ENCODE measurements around the gene COL19A1.
"Not testable (repeated sequence)": the region's sequence is repeated elsewhere in the genome, so short reads cannot be mapped to it uniquely, and the experiment has no call there.

The COL19A1 gene

GRCh38 chr6:69893266-69893665 is 26.9 kb downstream of the COL19A1 start:
- H3K9me3 ChIP-seq (ENCODE audit: control insufficient read depth in 1 of 2, low read length in 2 of 2); H3K36me3 ChIP-seq (ENCODE audit: control insufficient read depth in 1 of 2, insufficient read depth in 2 of 2, low read length in 2 of 2); H3K4me1 ChIP-seq (ENCODE audit: control insufficient read depth in 1 of 2, insufficient read depth in 2 of 2, low read length in 2 of 2); H3K27ac ChIP-seq (ENCODE audit: low read depth, low read length); H3K9ac ChIP-seq (ENCODE audit: low read depth in 1 of 2, low read length in 2 of 2); H3K4me3 ChIP-seq (ENCODE audit: low read depth in 1 of 2, low read length in 2 of 2); H3K27me3 ChIP-seq (ENCODE audit: control insufficient read depth in 1 of 2, insufficient read depth in 2 of 2, low read length in 2 of 2): not testable (repeated sequence)

- no peak overlapping the region for H3K27ac ChIP-seq (ENCODE audit: low read depth, low read length)
Measured at GRCh38 chr6:69894578-69895347, 28.4 kb downstream of the COL19A1 start.

DNA sequence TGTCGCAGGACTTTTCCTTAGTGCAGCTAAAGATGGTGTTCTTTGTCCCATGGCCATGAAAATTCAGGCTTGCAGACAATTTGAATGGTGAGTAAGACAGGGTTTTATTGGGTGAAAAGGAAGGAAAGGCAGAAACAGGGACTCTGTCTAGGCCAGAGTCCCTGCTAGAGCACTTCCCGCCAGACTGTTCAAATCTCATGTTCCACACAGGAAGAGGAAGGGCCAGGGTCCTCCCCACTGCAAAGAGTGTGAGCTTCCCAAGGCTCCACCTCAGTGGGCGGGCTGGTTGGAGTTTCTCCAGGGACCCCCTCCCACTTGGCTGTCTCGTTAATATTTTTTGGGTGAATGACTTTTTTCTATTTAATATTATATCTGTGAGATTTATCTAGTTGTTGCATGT is 29.0 kb downstream of the COL19A1 start:
- no peaks in the 10 kb centered on the region for H3K27me3 ChIP-seq (ENCODE audit: control insufficient read depth in 1 of 2, insufficient read depth in 2 of 2, low read length in 2 of 2)
- H3K9me3 ChIP-seq (ENCODE audit: control insufficient read depth in 1 of 2, low read length in 2 of 2) = no peaks in the 10 kb centered on the region
- no peak overlapping the region for H3K4me3 ChIP-seq (ENCODE audit: low read depth in 1 of 2, low read length in 2 of 2)
- H3K27ac ChIP-seq (ENCODE audit: low read depth, low read length) = no peak overlapping the region
- H3K4me1 ChIP-seq (ENCODE audit: control insufficient read depth in 1 of 2, insufficient read depth in 2 of 2, low read length in 2 of 2) = no peaks in the 10 kb centered on the region
- H3K9ac ChIP-seq (ENCODE audit: low read depth in 1 of 2, low read length in 2 of 2) = no peak overlapping the region
- H3K36me3 ChIP-seq (ENCODE audit: control insufficient read depth in 1 of 2, insufficient read depth in 2 of 2, low read length in 2 of 2) = no peaks in the 10 kb centered on the region

More at GRCh38 chr6:69894578-69895347, 28.4 kb downstream of the COL19A1 start:
- H3K9me3 ChIP-seq (ENCODE audit: control insufficient read depth in 1 of 2, low read length in 2 of 2) = no peaks in the 10 kb centered on the region
- no peak overlapping the region for H3K9ac ChIP-seq (ENCODE audit: low read depth in 1 of 2, low read length in 2 of 2)
- no peaks in the 10 kb centered on the region for H3K27me3 ChIP-seq (ENCODE audit: control insufficient read depth in 1 of 2, insufficient read depth in 2 of 2, low read length in 2 of 2)
- no peaks in the 10 kb centered on the region for H3K36me3 ChIP-seq (ENCODE audit: control insufficient read depth in 1 of 2, insufficient read depth in 2 of 2, low read length in 2 of 2)
- H3K4me1 ChIP-seq (ENCODE audit: control insufficient read depth in 1 of 2, insufficient read depth in 2 of 2, low read length in 2 of 2) = no peaks in the 10 kb centered on the region
- no peak overlapping the region for H3K4me3 ChIP-seq (ENCODE audit: low read depth in 1 of 2, low read length in 2 of 2)

- H3K9ac ChIP-seq (ENCODE audit: low read depth in 1 of 2, low read length in 2 of 2) = no peak overlapping the region
- H3K36me3 ChIP-seq (ENCODE audit: control insufficient read depth in 1 of 2, insufficient read depth in 2 of 2, low read length in 2 of 2) = no peaks in the 10 kb centered on the region
- H3K4me1 ChIP-seq (ENCODE audit: control insufficient read depth in 1 of 2, insufficient read depth in 2 of 2, low read length in 2 of 2) = no peaks in the 10 kb centered on the region
- H3K27ac ChIP-seq (ENCODE audit: low read depth, low read length) = no peak overlapping the region
- H3K9me3 ChIP-seq (ENCODE audit: control insufficient read depth in 1 of 2, low read length in 2 of 2) = no peaks in the 10 kb centered on the region
- H3K4me3 ChIP-seq (ENCODE audit: low read depth in 1 of 2, low read length in 2 of 2) = no peak overlapping the region
- no peaks in the 10 kb centered on the region for H3K27me3 ChIP-seq (ENCODE audit: control insufficient read depth in 1 of 2, insufficient read depth in 2 of 2, low read length in 2 of 2)
Measured at GRCh38 chr6:69900869-69901268, 34.5 kb downstream of the COL19A1 start.

GRCh38 chr6:69901361-69901760 is 35.0 kb downstream of the COL19A1 start:
- Histone ChIP-seq H3K4me1 (ENCODE audit: control insufficient read depth in 1 of 2, insufficient read depth in 2 of 2, low read length in 2 of 2) (no peaks in the 10 kb centered on the region), H3K36me3 (ENCODE audit: control insufficient read depth in 1 of 2, insufficient read depth in 2 of 2, low read length in 2 of 2) (no peaks in the 10 kb centered on the region), H3K9ac (ENCODE audit: low read depth in 1 of 2, low read length in 2 of 2) (no peak overlapping the region), H3K27ac (ENCODE audit: low read depth, low read length) (no peak overlapping the region), H3K4me3 (ENCODE audit: low read depth in 1 of 2, low read length in 2 of 2) (no peak overlapping the region), H3K9me3 (ENCODE audit: control insufficient read depth in 1 of 2, low read length in 2 of 2) (no peaks in the 10 kb centered on the region), H3K27me3 (ENCODE audit: control insufficient read depth in 1 of 2, insufficient read depth in 2 of 2, low read length in 2 of 2) (no peaks in the 10 kb centered on the region)

GRCh38 chr6:69907981-69908498 is 41.7 kb downstream of the COL19A1 start:
- Histone ChIP-seq H3K27me3 (ENCODE audit: control insufficient read depth in 1 of 2, insufficient read depth in 2 of 2, low read length in 2 of 2) (no peaks in the 10 kb centered on the region), H3K36me3 (ENCODE audit: control insufficient read depth in 1 of 2, insufficient read depth in 2 of 2, low read length in 2 of 2) (no peaks in the 10 kb centered on the region), H3K9ac (ENCODE audit: low read depth in 1 of 2, low read length in 2 of 2) (no peak overlapping the region), H3K4me3 (ENCODE audit: low read depth in 1 of 2, low read length in 2 of 2) (no peak overlapping the region), H3K27ac (ENCODE audit: low read depth, low read length) (no peak overlapping the region), H3K4me1 (ENCODE audit: control insufficient read depth in 1 of 2, insufficient read depth in 2 of 2, low read length in 2 of 2) (no peaks in the 10 kb centered on the region), H3K9me3 (ENCODE audit: control insufficient read depth in 1 of 2, low read length in 2 of 2) (no peaks in the 10 kb centered on the region)

- H3K4me1 ChIP-seq (ENCODE audit: control insufficient read depth in 1 of 2, insufficient read depth in 2 of 2, low read length in 2 of 2) = no peaks in the 10 kb centered on the region
- no peaks in the 10 kb centered on the region for H3K9me3 ChIP-seq (ENCODE audit: control insufficient read depth in 1 of 2, low read length in 2 of 2)
- no peaks in the 10 kb centered on the region for H3K27me3 ChIP-seq (ENCODE audit: control insufficient read depth in 1 of 2, insufficient read depth in 2 of 2, low read length in 2 of 2)
- no peak overlapping the region for H3K9ac ChIP-seq (ENCODE audit: low read depth in 1 of 2, low read length in 2 of 2)
- no peak overlapping the region for H3K27ac ChIP-seq (ENCODE audit: low read depth, low read length)
- H3K4me3 ChIP-seq (ENCODE audit: low read depth in 1 of 2, low read length in 2 of 2) = no peak overlapping the region
- H3K36me3 ChIP-seq (ENCODE audit: control insufficient read depth in 1 of 2, insufficient read depth in 2 of 2, low read length in 2 of 2) = no peaks in the 10 kb centered on the region
Measured at GRCh38 chr6:69913361-69913760, 47.0 kb downstream of the COL19A1 start.

DNA sequence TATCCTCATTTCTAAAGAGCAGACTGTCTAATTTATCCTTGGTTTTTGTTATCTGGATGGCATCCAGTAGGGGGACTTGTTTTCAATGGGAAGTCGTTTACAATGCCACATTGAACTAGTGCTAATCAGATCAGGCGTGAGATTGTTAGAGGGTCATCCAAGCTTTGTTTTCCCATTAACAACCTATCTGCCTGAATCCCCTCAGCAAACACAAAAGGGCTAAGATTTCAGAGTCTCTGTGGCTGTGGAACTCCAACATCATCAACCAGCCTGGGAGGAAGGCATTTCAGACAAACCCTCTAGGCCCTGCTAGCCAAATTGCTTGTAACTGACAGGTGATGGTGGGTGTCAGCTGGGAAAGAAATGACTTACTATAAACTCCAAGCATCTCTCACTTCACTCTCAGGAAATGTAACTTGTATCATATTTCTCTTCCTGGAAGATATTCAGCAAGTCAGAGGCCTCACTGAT is 47.7 kb downstream of the COL19A1 start:
- Histone ChIP-seq H3K4me3 (ENCODE audit: low read depth in 1 of 2, low read length in 2 of 2) (no peak overlapping the region), H3K27me3 (ENCODE audit: control insufficient read depth in 1 of 2, insufficient read depth in 2 of 2, low read length in 2 of 2) (no peaks in the 10 kb centered on the region), H3K9me3 (ENCODE audit: control insufficient read depth in 1 of 2, low read length in 2 of 2) (no peaks in the 10 kb centered on the region), H3K4me1 (ENCODE audit: control insufficient read depth in 1 of 2, insufficient read depth in 2 of 2, low read length in 2 of 2) (no peaks in the 10 kb centered on the region), H3K27ac (ENCODE audit: low read depth, low read length) (no peak overlapping the region), H3K9ac (ENCODE audit: low read depth in 1 of 2, low read length in 2 of 2) (no peak overlapping the region), H3K36me3 (ENCODE audit: control insufficient read depth in 1 of 2, insufficient read depth in 2 of 2, low read length in 2 of 2) (no peaks in the 10 kb centered on the region)

DNA sequence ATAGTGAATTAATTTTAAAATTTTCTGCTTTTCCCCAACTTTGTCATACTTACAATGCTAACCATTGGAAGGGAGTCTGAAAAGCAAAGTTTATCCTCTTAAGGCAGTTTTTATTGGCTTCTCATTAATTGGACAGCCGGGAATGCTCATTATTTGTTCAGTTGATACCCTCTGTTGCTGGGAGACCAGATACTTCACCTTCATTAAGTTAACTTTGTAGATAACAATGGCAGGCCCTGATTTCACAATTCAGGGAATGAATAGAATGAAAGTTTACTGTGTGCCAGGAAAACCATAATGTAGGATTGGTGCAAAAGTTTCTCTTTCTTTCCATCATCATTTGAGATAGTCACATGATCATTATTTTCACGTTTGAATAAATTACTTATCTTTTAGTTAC is 49.0 kb downstream of the COL19A1 start:
- H3K9ac ChIP-seq (ENCODE audit: low read depth in 1 of 2, low read length in 2 of 2) = no peak overlapping the region

DNA sequence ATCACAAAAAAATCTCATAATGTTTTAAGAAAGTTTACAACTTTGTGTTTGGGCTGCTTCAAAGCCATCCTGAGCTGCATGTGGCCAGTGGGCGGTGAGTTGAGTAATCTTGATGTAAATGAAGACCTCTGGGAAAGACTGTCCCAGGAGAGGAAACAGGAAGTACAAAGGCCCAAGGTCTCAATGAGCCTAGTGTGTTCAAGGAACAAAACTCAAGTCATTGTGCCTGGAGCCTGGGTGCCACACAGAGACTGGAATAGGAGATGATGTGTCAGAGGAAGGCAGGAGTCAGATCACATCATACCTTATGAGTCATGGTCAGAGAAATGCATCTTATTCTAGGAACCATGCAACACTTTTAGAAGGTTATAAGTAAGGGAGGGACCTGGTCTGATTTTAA is 51.5 kb downstream of the COL19A1 start:
- Histone ChIP-seq H3K4me3 (ENCODE audit: low read depth in 1 of 2, low read length in 2 of 2) (no peak overlapping the region), H3K36me3 (ENCODE audit: control insufficient read depth in 1 of 2, insufficient read depth in 2 of 2, low read length in 2 of 2) (no peaks in the 10 kb centered on the region), H3K27ac (ENCODE audit: low read depth, low read length) (no peak overlapping the region), H3K9me3 (ENCODE audit: control insufficient read depth in 1 of 2, low read length in 2 of 2) (no peaks in the 10 kb centered on the region), H3K4me1 (ENCODE audit: control insufficient read depth in 1 of 2, insufficient read depth in 2 of 2, low read length in 2 of 2) (no peaks in the 10 kb centered on the region), H3K27me3 (ENCODE audit: control insufficient read depth in 1 of 2, insufficient read depth in 2 of 2, low read length in 2 of 2) (no peaks in the 10 kb centered on the region), H3K9ac (ENCODE audit: low read depth in 1 of 2, low read length in 2 of 2) (no peak overlapping the region)

More for the DNA sequence above, 49.0 kb downstream of the COL19A1 start:
- H3K4me3 ChIP-seq (ENCODE audit: low read depth in 1 of 2, low read length in 2 of 2) = no peak overlapping the region
- H3K27ac ChIP-seq (ENCODE audit: low read depth, low read length) = no peak overlapping the region
- H3K27me3 ChIP-seq (ENCODE audit: control insufficient read depth in 1 of 2, insufficient read depth in 2 of 2, low read length in 2 of 2) = no peaks in the 10 kb centered on the region
- H3K9me3 ChIP-seq (ENCODE audit: control insufficient read depth in 1 of 2, low read length in 2 of 2) = no peaks in the 10 kb centered on the region
- no peaks in the 10 kb centered on the region for H3K4me1 ChIP-seq (ENCODE audit: control insufficient read depth in 1 of 2, insufficient read depth in 2 of 2, low read length in 2 of 2)
- H3K36me3 ChIP-seq (ENCODE audit: control insufficient read depth in 1 of 2, insufficient read depth in 2 of 2, low read length in 2 of 2) = no peaks in the 10 kb centered on the region

All from duodenal mucosa (tissue), 2 donors.